HG03457 (cell line): Measurements from ENCODE around the gene BICRA.
"Not testable (repeated sequence)": the region's sequence is repeated elsewhere in the genome, so short reads cannot be mapped to it uniquely, and the experiment has no call there.

Experiments used
- ATAC-seq: cut with Tn5 transposase; IDR thresholded peaks from one replicate; pipeline ENCODE4 v1.9.1; 2021; ENCODE audit warnings: moderate number of reproducible peaks; ENCODE audit not compliant: unreplicated experiment

The BICRA gene

DNA sequence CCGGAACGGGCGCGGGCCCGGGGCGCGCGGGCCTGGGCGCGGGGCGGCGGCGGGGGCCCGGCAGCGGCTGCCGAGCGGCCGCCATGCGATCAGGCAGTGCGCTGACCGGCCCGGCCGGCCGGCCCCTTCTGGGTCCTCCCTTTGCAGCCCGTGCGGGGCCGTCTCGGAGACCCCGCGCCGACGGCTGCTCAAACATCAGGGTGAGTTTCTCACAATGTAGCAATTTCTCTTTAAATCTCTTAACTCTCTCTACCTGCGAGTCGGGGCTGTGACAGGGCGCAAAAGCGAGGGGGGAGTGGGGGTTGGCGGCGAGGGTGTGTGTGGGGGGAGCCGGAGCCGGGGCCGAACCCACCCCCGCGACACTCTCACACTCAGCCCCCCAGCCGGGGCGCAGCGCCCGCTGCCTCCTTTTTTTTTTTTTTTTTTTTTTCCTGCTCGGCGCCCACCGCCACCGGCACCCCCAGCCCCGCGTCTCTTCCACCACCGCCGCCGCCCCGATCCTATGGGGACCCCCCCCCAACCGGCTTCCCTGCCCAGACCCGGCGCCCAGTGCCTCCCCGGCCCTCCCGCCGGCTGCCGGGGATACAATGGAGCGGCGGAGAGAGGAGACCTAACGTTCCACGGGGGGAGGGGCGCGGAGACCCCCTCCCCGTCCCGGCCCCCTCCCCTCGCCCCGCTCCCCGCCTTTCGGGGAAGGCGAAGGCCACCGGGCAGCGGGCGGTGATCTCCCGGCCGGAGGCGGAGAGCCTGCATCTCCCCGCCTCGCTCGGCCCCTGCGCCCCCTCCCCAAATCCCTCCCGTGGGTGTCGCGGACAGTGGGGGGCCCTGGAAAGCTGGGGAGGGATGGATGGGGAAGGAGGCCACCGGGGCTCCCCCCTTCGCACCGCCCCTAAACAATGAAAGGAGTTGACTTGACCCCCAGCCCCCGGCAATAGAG, at the start of gene BICRA:
TSS of gene BICRA (plus strand) at position 166 of the 937 bp plus-strand sequence. CDS start 64,441 bp downstream, outside the sequence.
- peak; percentile 35 for ATAC-seq

GRCh38 chr19:47560999-47561398, 47.9 kb upstream of the BICRA start:
- no peak for ATAC-seq

- ATAC-seq: no peak
These were observed 47.4 kb upstream of the BICRA start for GRCh38 chr19:47561440-47562057.

DNA sequence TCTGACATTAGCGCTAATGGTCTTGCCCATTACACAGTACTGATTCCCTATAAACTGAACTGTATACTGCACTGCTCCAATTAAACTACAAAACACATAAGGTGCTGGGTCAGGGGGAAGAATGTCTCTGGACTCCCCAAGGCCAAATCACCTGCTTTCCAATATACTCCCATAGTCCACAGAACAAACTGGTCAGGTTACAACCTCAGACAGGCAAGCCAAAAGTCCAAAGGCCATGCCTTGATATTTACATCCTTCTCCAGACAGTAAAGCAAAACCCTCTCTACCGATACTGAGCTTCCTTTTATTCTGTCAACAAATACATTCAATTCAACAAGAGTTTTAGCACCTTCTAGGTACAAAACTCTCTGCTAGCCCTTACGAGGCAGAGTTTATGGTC, 44.9 kb upstream of the BICRA start:
- no peak for ATAC-seq

DNA sequence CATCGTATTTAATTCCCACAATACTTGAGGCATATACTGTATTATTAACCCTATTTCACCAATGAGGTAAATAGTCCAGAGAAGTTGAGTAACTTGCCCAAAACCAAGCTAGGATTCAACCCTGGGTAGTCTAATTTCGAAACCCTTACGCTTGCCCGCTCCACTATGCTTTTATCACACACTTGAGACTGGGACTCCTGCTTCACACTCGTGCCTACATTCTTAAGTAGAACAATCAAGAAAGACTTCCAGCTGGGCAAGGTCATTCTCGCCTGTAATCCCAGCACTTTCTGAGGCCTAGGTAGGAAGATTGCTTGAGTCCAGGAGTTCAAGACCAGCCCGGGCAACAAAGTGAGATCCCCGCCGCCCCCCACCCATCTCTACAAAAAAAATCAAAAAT, 39.6 kb upstream of the BICRA start:
- ATAC-seq: no peak

GRCh38 chr19:47572635-47573034, 36.3 kb upstream of the BICRA start:
- ATAC-seq: no peak

GRCh38 chr19:47573071-47574026, 35.6 kb upstream of the BICRA start, which contains the start of gene ZNF541:
ZNF541 (minus strand) TSS chr19:47573148; CDS start chr19:47555856, 17,292 bp downstream.
- ATAC-seq: no peak

- no peak for ATAC-seq
These were observed 28.5 kb upstream of the BICRA start for GRCh38 chr19:47580397-47580796.

DNA sequence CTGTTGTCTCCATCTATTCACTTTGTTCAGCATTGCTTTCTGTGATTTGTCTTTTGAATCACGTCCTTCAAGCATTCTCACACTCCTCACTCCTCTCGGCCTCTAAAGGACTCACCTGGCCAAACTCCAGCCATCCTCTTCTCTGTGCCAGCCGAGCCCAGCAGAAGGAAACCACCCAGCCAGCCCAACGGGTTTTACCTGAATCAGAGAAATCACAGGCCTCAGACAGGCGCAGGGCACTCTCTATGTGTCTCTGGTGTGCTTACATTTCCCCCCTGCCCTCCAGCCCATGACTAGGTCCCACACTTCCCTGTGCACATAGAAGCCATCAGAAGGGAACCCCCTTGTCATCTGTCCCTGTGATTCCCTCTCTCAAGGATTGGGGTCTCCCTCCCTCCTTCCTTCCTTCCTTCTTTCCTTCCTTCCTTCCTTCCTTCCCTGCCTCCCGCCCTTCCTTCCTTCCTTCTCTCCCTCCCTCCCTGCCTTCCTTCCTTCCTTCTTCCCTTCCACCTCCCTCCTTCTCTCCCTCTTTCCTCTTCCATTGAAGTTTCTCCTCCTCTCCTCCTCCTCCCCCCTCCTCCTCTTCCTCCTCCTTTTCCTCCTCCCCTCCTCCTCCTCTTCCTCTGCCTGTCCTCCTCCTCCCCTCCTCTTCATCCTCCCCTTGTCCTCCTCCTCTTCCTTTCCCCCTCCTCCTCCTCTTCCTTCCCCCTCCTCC, 27.2 kb upstream of the BICRA start:
- ATAC-seq: no peak

DNA sequence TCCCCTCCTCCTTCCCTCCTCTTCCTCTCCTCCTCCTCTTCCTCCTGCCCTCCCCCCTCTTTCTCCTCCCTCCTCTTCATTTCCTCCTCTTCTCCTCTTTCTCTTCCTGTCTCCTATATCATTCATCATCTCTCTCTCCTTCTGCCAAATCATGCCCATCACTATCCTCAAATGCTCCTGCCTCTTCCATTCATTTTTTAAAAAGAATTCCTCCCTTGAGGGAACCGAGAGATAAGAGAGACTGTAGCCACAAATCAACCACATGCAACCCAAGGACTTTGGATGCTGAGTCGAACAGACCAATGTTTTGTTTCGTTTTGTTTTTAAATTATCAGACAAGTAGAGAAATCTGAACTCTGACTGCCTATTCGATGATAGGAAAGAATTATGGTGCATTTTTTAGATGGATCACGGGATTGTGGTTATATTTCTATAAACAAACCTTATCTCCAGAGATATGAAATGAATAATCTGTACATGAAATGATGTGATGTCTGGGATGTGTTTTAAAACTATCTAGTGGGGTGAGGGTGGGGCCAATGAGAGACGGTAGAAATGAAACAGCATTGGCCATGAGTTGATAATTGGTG, 26.5 kb upstream of the BICRA start:
- no peak for ATAC-seq

GRCh38 chr19:47583161-47583560, 25.8 kb upstream of the BICRA start:
- not testable (repeated sequence) for ATAC-seq

GRCh38 chr19:47587295-47587694, 21.6 kb upstream of the BICRA start:
- no peak for ATAC-seq

- ATAC-seq: no peak
These were observed 19.1 kb upstream of the BICRA start for GRCh38 chr19:47589824-47590223.

GRCh38 chr19:47593860-47594259, 15.1 kb upstream of the BICRA start:
- ATAC-seq: no peak

GRCh38 chr19:47595944-47596343, 13.0 kb upstream of the BICRA start:
- ATAC-seq: no peak

DNA sequence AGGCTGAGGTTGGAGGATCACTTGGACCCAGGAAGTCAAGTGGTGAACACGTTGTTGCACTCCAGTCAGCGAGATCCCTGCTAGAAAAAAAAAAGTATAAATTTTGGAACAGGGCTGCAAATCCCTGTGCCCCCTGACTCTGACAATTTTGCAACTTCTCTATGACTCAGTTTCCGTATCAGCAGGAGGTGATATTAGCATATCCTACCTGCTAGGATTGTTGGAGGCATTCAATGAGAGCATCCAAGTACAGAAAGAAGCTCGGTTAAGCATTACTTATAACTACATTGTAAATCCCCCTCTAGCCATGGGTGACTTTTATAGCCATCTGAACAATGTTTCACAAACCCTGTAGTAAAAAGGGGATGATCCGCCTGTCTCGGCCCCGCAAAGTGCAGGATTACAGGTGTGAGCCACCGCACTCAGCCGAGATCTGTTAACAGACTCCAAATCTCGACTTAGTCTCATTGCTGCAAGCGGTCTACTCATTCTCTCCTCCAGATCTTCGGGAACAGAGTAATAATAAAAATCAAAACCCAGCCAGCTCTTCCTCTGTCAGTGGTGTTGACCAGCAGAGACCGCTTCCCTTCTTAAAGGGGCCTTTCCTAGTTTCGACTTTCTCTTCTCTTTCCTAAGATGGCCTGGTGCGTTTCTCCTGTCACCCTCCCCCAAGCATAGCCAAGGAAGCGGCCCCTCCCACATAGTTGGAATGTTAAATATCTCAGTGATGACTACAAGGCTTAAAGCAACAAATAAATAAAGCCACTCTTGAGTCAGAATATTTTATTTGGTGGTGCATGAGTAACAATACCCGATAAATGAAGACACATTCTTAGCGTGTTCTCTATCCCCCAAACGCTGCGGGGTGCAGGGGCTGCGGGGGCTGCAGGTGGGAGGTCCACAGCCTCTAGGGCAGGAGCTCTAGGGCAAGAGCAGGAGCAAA, 10.3 kb upstream of the BICRA start:
- no peak for ATAC-seq

DNA sequence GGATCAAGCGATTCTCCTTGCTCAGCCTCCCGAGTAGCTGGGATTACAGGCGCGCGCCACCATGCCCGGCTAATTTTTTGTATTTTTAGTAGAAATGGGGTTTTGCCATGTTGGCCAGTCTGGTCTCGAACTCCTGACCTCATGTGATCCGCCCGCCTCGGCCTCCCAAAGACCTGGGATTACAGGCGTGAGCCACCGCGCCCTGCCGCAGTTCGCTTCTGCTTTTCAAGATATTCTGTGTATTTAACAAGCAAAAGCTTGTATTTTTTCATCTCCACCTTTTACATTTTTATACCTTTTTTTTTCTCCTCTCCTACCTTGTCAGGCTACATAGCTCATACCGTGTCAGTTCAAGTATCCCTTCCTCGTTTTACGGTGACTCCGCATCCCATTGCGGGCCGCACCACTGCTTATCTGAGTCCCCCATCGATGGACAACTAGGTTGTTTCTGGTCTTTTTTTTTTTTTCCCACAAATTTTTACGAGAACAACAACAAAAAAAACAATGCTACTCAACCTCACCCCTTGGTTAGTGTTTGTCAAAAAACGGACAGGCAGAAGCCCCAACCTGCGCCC, 9.2 kb upstream of the BICRA start:
- ATAC-seq: not testable (repeated sequence)
